Keratinocyte (primary cell): ENCODE results near the gene PCAT6. TPM values are rescaled to one million over a fixed set of nuclear protein-coding genes. Genes with fewer than 3 reads are reported as not detected.

ENCODE experiments used
- DNase-seq: peaks from one replicate; pipeline ENCODE4 v3.0.0-alpha.2; 2011; ENCODE audit warnings: low read depth, missing footprints, low spot score
- FAIRE-seq: peaks from 2 replicates; lab custom pipeline; 2011; peaks lifted over from hg19 to GRCh38; lab: Jason Lieb, UNC
- H2AFZ ChIP-seq: 2 replicates; pipeline ENCODE4 v1.6.0; 2012; ENCODE audit warnings: low read length, control low read depth, inconsistent platforms; ENCODE audit not compliant: control insufficient read depth
- H3K27ac ChIP-seq: 2 replicates; pipeline ENCODE4 v1.5.1; 2011; ENCODE audit warnings: low read length; ENCODE audit not compliant: control insufficient read depth, insufficient read depth
- H3K27me3 ChIP-seq: 3 replicates; pipeline ENCODE4 v1.6.0; 2011; ENCODE audit warnings: low read length; ENCODE audit not compliant: control insufficient read depth, insufficient read depth; ENCODE audit errors: extremely low read depth
- H3K36me3 ChIP-seq, 2 experiments: 2 replicates in 1 of 2; 3 replicates in 1 of 2; pipeline ENCODE4 v1.5.1; 2011; ENCODE audit warnings: low read length in 2 of 2, mild to moderate bottlenecking in 1 of 2; ENCODE audit not compliant: control insufficient read depth in 2 of 2, insufficient read depth in 2 of 2; ENCODE audit errors: extremely low read depth in 1 of 2
- H3K4me1 ChIP-seq: 3 replicates; pipeline ENCODE4 v1.5.1; 2011; ENCODE audit warnings: low read length; ENCODE audit not compliant: control insufficient read depth, insufficient read depth; ENCODE audit errors: extremely low read depth
- H3K4me2 ChIP-seq: 3 replicates; pipeline ENCODE4 v1.6.0; 2011; ENCODE audit warnings: low read depth, low read length; ENCODE audit not compliant: control insufficient read depth, insufficient read depth; ENCODE audit errors: extremely low read depth
- H3K4me3 ChIP-seq, 3 experiments: fragments of 200-600 bp in 1 of 3; sonication (generic) in 1 of 3; 2 replicates in 2 of 3; 3 replicates in 1 of 3; pipeline ENCODE4 v1.5.1; 2011 to 2016; ENCODE audit warnings: low read length in 3 of 3, mild to moderate bottlenecking in 3 of 3, control low read depth in 2 of 3, inconsistent platforms in 1 of 3, low read depth in 1 of 3, mixed read lengths in 1 of 3, mixed run types in 1 of 3, moderate library complexity in 1 of 3; ENCODE audit not compliant: control insufficient read depth in 2 of 3, insufficient read depth in 2 of 3; ENCODE audit errors: extremely low read depth in 1 of 3
- H3K79me2 ChIP-seq: 2 replicates; pipeline ENCODE4 v1.6.0; 2012; ENCODE audit warnings: low read length; ENCODE audit not compliant: control insufficient read depth, insufficient read depth
- H3K9ac ChIP-seq: 3 replicates; pipeline ENCODE4 v1.6.0; 2011; ENCODE audit warnings: low read length; ENCODE audit not compliant: control insufficient read depth, insufficient read depth; ENCODE audit errors: extremely low read depth
- H3K9me1 ChIP-seq: 3 replicates; pipeline ENCODE4 v1.6.0; 2011; ENCODE audit warnings: low read length; ENCODE audit not compliant: control insufficient read depth, insufficient read depth; ENCODE audit errors: extremely low read depth
- H3K9me3 ChIP-seq: 2 replicates; pipeline ENCODE4 v1.5.1; 2012; ENCODE audit warnings: low read depth, low read length; ENCODE audit not compliant: control insufficient read depth
- H4K20me1 ChIP-seq: 3 replicates; pipeline ENCODE4 v1.6.0; 2011; ENCODE audit warnings: low read length; ENCODE audit not compliant: control insufficient read depth, insufficient read depth; ENCODE audit errors: extremely low read depth
- EZH2 ChIP-seq: IDR thresholded peaks from one replicate; pipeline ENCODE4 v1.6.1; 2012; ENCODE audit warnings: inconsistent platforms, mild to moderate bottlenecking, low read length, moderate library complexity
- dilution Hi-C: fragments of 300-500 bp; cut with MboI; formaldehyde crosslinking; loops from one replicate; pipeline ENCODE4 v1.7.0; 2020; ENCODE audit warnings: low sequenced_read_pairs; ENCODE audit not compliant: extremely low pct_ligation_motif_present
- polyA plus RNA-seq, 5 experiments: library from polyadenylated mRNA; depleted of rRNA in 3 of 5; stranded (reverse) in 3 of 5; stranded (forward) in 1 of 5; unstranded in 1 of 5; fragments of >200 nt; gene quantifications; 1 replicate in 1 of 5; 2 replicates in 3 of 5; 3 replicates in 1 of 5; pipeline versions ENCODE4 v1.2.1 to v1.2.3, GENCODE V29; 2011 to 2012; ENCODE audit warnings: missing spikeins in 2 of 5, low read depth in 1 of 5, low replicate concordance in 1 of 5
- TF ChIP-seq, protein P1 (sequence below), 3 experiments: IDR thresholded peaks in 1 of 3; conservative IDR thresholded peaks in 1 of 3; optimal IDR thresholded peaks in 1 of 3; 2 replicates in 2 of 3; 3 replicates in 1 of 3; pipeline versions ENCODE3 to v1.5.1; 2011; ENCODE audit warnings: low read length in 3 of 3, mild to moderate bottlenecking in 3 of 3, moderate library complexity in 2 of 3, control low read depth in 1 of 3, inconsistent platforms in 1 of 3; ENCODE audit not compliant: insufficient read depth in 2 of 3; ENCODE audit errors: extremely low read depth in 1 of 3

Gene PCAT6
- polyA plus RNA-seq, 1 donor (not counting 4 experiments of a cell fraction or from before 2014, with no cell fraction given) = 1.6 TPM

DNA sequence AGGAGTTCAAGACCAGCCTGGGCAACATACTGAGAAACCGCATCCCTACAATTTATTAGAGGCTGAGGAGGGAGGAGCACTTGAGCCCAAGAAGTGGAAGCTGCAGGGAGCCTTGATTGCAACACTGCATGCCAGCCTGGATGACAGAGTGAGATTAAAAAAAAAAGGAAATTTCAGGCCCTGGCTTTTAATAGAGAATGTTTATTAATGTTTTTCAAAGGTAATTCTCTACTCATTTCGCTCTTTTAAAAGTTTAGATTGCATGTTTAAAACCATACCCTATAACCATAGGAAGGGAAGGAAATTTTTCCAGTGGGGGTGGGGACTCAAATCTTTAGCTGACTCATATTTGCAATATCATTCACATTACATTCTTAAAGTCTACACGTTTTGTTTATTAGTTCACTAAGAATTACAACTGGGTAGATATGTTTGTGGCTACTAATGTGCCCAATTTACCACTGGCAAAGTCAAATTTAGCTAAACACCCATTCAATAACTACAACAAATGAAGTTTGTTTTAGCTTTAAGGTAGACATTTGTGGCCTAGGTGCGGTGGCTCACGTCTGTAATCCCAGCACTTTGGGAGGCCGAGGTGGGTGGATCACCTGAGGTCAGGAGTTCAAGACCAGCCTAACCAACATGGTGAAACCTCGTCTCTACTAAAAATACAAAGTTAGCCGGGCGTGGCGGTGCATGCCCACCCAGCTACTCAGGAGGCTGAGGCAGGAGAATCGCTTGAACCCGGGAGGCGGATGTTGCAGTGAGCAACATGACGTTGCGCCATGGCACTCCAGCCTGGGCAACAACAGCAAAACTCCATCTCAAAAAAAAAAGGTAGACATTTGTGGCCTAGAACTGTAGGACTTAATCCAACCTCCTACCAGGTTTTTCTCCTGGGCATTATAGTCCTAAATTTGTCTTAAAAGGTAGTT is 7.5 kb upstream of the PCAT6 start:
- no peak overlapping the region for H3K9ac ChIP-seq
- FAIRE-seq = no peak

DNA sequence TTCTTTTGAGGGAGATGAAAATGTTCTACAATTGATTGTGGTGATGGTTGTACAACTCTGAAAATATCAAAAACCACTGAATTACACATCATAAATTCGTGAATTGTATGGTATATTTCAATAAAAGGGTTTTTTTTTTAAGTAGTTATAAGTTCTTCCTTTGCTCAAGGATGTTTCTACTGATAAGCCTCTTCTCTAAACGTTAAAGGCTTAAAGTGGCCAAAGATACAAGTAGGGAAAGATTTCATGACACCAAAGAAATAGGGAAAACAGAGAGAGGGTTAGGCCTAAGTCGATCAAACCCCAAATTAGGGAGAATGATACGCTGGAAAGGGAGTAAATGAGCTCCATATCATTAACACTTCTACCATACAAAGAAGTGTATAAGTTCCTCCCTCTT is 6.6 kb upstream of the PCAT6 start:
- dilution Hi-C loops = loop anchor here (5.0 kb wide), 1 partner anchor 53 kb away; no protein-coding TSS in a partner anchor
- H3K9me1 ChIP-seq = no peaks in the 10 kb centered on the region
- DNase-seq (no peak), FAIRE-seq (no peak)
- H3K79me2 ChIP-seq = peaks cover 88% of the 10 kb centered on the region
- no peaks in the 10 kb centered on the region for H3K9me3 ChIP-seq
- H3K4me1 ChIP-seq = peaks cover 34% of the 10 kb centered on the region
- TF ChIP-seq, protein P1, sequence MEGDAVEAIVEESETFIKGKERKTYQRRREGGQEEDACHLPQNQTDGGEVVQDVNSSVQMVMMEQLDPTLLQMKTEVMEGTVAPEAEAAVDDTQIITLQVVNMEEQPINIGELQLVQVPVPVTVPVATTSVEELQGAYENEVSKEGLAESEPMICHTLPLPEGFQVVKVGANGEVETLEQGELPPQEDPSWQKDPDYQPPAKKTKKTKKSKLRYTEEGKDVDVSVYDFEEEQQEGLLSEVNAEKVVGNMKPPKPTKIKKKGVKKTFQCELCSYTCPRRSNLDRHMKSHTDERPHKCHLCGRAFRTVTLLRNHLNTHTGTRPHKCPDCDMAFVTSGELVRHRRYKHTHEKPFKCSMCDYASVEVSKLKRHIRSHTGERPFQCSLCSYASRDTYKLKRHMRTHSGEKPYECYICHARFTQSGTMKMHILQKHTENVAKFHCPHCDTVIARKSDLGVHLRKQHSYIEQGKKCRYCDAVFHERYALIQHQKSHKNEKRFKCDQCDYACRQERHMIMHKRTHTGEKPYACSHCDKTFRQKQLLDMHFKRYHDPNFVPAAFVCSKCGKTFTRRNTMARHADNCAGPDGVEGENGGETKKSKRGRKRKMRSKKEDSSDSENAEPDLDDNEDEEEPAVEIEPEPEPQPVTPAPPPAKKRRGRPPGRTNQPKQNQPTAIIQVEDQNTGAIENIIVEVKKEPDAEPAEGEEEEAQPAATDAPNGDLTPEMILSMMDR (optimal IDR thresholded peaks at IDR 0.05 in 1 of 3, IDR thresholded peaks at IDR 0.05 in 1 of 3, conservative IDR thresholded peaks at IDR 0.05 in 1 of 3; ENCODE audit: extremely low read depth in 1 of 3, insufficient read depth in 2 of 3, low read length in 3 of 3) = no peak
- no peaks in the 10 kb centered on the region for H3K27me3 ChIP-seq
- peak overlapping the region; percentile 17 for H3K4me2 ChIP-seq
- no peak overlapping the region for H3K9ac ChIP-seq
- peaks cover under 1 to 5% of the 10 kb centered on the region in 2 experiments for H3K36me3 ChIP-seq
- no peak overlapping the region for H2AFZ ChIP-seq
- H4K20me1 ChIP-seq = peaks cover 23% of the 10 kb centered on the region
- H3K27ac ChIP-seq = no peak overlapping the region
- H3K4me3 ChIP-seq = no peak overlapping the region

More for the DNA sequence above, 7.5 kb upstream of the PCAT6 start:
- Histone ChIP-seq H3K4me2 (peak overlapping the region; percentile 27), H3K27ac (peak overlapping the region; percentile 49), H2AFZ (no peak overlapping the region), H3K79me2 (peaks cover 96% of the 10 kb centered on the region), H4K20me1 (peaks cover 29% of the 10 kb centered on the region), H3K9me1 (no peaks in the 10 kb centered on the region), H3K9me3 (no peaks in the 10 kb centered on the region), H3K4me3 (no peak overlapping the region), H3K36me3 (peaks cover 5 to 6% of the 10 kb centered on the region in 2 experiments), H3K27me3 (no peaks in the 10 kb centered on the region), H3K4me1 (peaks cover 30% of the 10 kb centered on the region)
- dilution Hi-C loops = loop anchor here (5.0 kb wide), 1 partner anchor 54 kb away; no protein-coding TSS in a partner anchor
- TF ChIP-seq, protein P1 (optimal IDR thresholded peaks at IDR 0.05 in 1 of 3, IDR thresholded peaks at IDR 0.05 in 1 of 3, conservative IDR thresholded peaks at IDR 0.05 in 1 of 3; ENCODE audit: extremely low read depth in 1 of 3, insufficient read depth in 2 of 3, low read length in 3 of 3) = no peak
- TF ChIP-seq EZH2 = no peak
- no peak for DNase-seq
